HUES48 (cell line): ENCODE measurements around the gene AHDC1.

Experiments used
- H3K27ac ChIP-seq: one replicate; pipeline ENCODE4 v1.7.0; 2013; ENCODE audit warnings: low read depth, low read length, inconsistent platforms
- H3K27me3 ChIP-seq: 2 replicates; pipeline ENCODE4 v1.6.1; 2013; ENCODE audit warnings: mild to moderate bottlenecking, low read length; ENCODE audit not compliant: control insufficient read depth, insufficient read depth
- H3K36me3 ChIP-seq: 2 replicates; pipeline ENCODE4 v1.6.1; 2013; ENCODE audit warnings: low read length; ENCODE audit not compliant: control insufficient read depth, insufficient read depth
- H3K4me1 ChIP-seq: 2 replicates; pipeline ENCODE4 v1.6.1; 2013; ENCODE audit warnings: mild to moderate bottlenecking, low read length; ENCODE audit not compliant: control insufficient read depth, insufficient read depth
- H3K4me3 ChIP-seq: 2 replicates; pipeline ENCODE4 v1.5.1; 2013; ENCODE audit warnings: mild to moderate bottlenecking, low read depth, low read length
- H3K9ac ChIP-seq: 2 replicates; pipeline ENCODE4 v1.6.1; 2013; ENCODE audit warnings: mild to moderate bottlenecking, low read depth, low read length, moderate library complexity
- H3K9me3 ChIP-seq: 2 replicates; pipeline ENCODE4 v1.6.1; 2013; ENCODE audit warnings: low read length; ENCODE audit not compliant: control insufficient read depth, insufficient read depth

AHDC1 gene

GRCh38 chr1:27602462-27603308 is 1.3 kb downstream of the AHDC1 start:
- no peaks in the 10 kb centered on the region; the same call in 1 of the 2 replicates for H3K27me3 ChIP-seq
- no peaks in the 10 kb centered on the region for H3K36me3 ChIP-seq
- no peaks in the 10 kb centered on the region for H3K9me3 ChIP-seq
- H3K4me1 ChIP-seq, result peaks cover 63% of the 10 kb centered on the region
- H3K4me3 ChIP-seq, result peak overlapping the region; percentile 76
- H3K9ac ChIP-seq, result peak overlapping the region; percentile 52; the same call in 1 of the 2 replicates
- H3K27ac ChIP-seq, result peak overlapping the region; percentile 83

GRCh38 chr1:27601771-27602461 is 2.0 kb downstream of the AHDC1 start:
- Histone ChIP-seq H3K27me3 (no peaks in the 10 kb centered on the region; the same call in 1 of the 2 replicates), H3K27ac (peak overlapping the region; percentile 74), H3K9me3 (no peaks in the 10 kb centered on the region), H3K4me1 (peaks cover 60% of the 10 kb centered on the region), H3K36me3 (no peaks in the 10 kb centered on the region), H3K9ac (0 out of 2 replicates have a peak overlapping the region, but pooled peaks have one; percentile 12), H3K4me3 (peak overlapping the region; percentile 76)

DNA sequence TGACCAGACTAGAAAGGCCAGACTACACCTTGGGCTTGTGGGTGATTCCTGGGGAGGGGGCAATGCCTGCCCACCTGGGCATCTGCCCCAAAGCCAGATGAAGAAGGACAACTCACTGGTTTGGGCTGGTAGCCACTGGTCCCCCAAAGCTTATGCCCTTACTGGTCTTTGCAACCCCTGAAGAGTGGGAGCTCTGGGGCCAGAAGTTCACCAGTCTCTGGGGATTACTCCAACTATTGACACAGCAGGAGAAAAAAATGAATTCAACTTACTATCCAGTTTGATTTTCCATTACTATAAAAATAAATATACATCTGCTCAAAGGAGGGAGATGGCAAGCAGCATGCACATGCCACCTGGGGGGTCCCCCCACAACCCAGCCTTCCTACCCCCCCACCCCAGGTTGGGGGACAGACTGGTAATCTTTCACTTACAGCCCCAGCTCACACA is 2.6 kb downstream of the AHDC1 start:
- Histone ChIP-seq H3K4me3 (no peak overlapping the region), H3K4me1 (peaks cover 57% of the 10 kb centered on the region), H3K9me3 (no peaks in the 10 kb centered on the region), H3K27ac (no peak overlapping the region), H3K27me3 (no peaks in the 10 kb centered on the region; the same call in 1 of the 2 replicates), H3K36me3 (no peaks in the 10 kb centered on the region), H3K9ac (no peak overlapping the region)

DNA sequence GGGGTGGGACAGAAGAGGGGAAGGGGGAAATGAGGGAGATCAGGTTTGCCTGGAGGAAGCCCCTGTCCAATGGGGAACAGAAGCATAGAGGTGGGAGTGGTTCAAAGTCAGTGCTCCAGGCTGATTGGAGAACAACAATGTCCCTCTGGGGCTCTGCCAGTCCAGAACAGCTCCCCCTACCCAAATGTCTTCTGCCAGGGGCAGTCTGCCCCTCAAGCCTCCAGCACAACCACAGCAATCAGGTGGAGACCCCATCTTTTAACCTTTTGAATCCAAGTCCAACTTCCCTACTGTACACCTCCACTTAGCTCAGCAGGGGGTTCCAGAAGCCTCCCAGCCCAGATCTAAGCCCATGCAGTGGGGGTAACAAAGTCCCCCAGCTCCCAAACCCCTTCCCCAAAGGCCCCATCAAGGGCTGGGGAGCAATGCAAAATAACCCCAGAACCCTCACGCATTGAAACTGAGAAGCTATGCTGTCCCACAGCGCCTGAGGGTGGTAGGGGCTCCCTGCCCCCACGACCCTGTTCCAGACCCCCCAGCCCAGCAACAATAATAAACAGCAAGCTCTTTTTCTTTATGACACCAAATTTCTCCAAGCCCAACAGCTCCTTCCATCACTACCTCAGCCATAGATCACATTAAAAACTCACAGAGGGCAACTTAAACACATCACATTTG is 3.3 kb downstream of the AHDC1 start:
- Histone ChIP-seq H3K9me3 (no peaks in the 10 kb centered on the region), H3K27me3 (no peaks in the 10 kb centered on the region; the same call in 1 of the 2 replicates), H3K4me3 (no peak overlapping the region), H3K4me1 (peaks cover 53% of the 10 kb centered on the region), H3K27ac (no peak overlapping the region), H3K9ac (no peak overlapping the region), H3K36me3 (no peaks in the 10 kb centered on the region)

GRCh38 chr1:27599605-27600497 is 4.1 kb downstream of the AHDC1 start:
- peak overlapping the region; percentile 64 for H3K27ac ChIP-seq
- no peaks in the 10 kb centered on the region for H3K9me3 ChIP-seq
- no peak overlapping the region for H3K9ac ChIP-seq
- H3K4me3 ChIP-seq, result no peak overlapping the region
- H3K4me1 ChIP-seq, result peaks cover 53% of the 10 kb centered on the region
- H3K36me3 ChIP-seq, result no peaks in the 10 kb centered on the region
- no peaks in the 10 kb centered on the region for H3K27me3 ChIP-seq

- H3K4me1 ChIP-seq, result peaks cover 61% of the 10 kb centered on the region
- peak overlapping the region; percentile 64 for H3K27ac ChIP-seq
- H3K36me3 ChIP-seq, result no peaks in the 10 kb centered on the region
- H3K27me3 ChIP-seq, result no peaks in the 10 kb centered on the region
- H3K9ac ChIP-seq, result no peak overlapping the region
- no peaks in the 10 kb centered on the region for H3K9me3 ChIP-seq
- no peak overlapping the region for H3K4me3 ChIP-seq
These were observed 4.9 kb downstream of the AHDC1 start for GRCh38 chr1:27598902-27599528.

DNA sequence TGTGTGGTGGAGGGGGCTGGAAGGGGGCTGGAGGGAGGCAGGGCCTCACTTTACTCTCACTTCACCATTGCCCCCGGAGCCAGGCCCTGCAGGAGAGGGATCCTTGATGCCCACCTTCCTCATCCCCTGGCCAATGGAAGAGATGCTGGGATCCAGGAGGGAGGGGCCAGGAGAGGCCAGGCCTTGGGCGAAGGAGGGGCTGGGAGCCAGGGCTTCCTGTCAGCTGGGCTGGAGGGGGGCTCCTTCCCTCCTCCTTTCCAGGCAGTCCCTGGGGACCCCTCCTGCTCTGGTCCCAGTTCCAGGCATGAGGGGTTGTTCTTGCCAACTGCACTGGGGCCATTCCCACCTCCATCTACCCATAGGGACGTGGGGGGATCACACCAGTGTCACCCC is 5.7 kb downstream of the AHDC1 start:
- Histone ChIP-seq H3K27ac (no peak overlapping the region), H3K9ac (no peak overlapping the region), H3K4me1 (peaks cover 68% of the 10 kb centered on the region), H3K9me3 (no peaks in the 10 kb centered on the region), H3K36me3 (no peaks in the 10 kb centered on the region), H3K4me3 (no peak overlapping the region), H3K27me3 (no peaks in the 10 kb centered on the region)

- no peak overlapping the region for H3K4me3 ChIP-seq
These were observed 6.2 kb downstream of the AHDC1 start for GRCh38 chr1:27597516-27598294.

GRCh38 chr1:27596986-27597385 is 7.0 kb downstream of the AHDC1 start:
- no peaks in the 10 kb centered on the region for H3K36me3 ChIP-seq
- H3K9me3 ChIP-seq, result no peaks in the 10 kb centered on the region
- no peak overlapping the region for H3K27ac ChIP-seq
- no peaks in the 10 kb centered on the region for H3K27me3 ChIP-seq
- no peak overlapping the region for H3K9ac ChIP-seq
- H3K4me3 ChIP-seq, result no peak overlapping the region
- peaks cover 74% of the 10 kb centered on the region for H3K4me1 ChIP-seq

More at GRCh38 chr1:27597516-27598294, 6.2 kb downstream of the AHDC1 start:
- no peak overlapping the region for H3K9ac ChIP-seq
- peaks cover 73% of the 10 kb centered on the region for H3K4me1 ChIP-seq
- H3K9me3 ChIP-seq, result no peaks in the 10 kb centered on the region
- no peaks in the 10 kb centered on the region for H3K27me3 ChIP-seq
- H3K27ac ChIP-seq, result no peak overlapping the region
- H3K36me3 ChIP-seq, result no peaks in the 10 kb centered on the region
